Naive B cell (primary cell): ENCODE results near the gene TRPM2. TPM values are rescaled to one million over a fixed set of nuclear protein-coding genes. Genes with fewer than 3 reads are reported as not detected.

Experiments used
- ATAC-seq, 2 donors: fragments of 150-1000 bp; cut with Tn5 transposase; 2 replicates each; pipeline ENCODE4 v1.10.0; 2021; ENCODE audit warnings: low read depth in 2 of 2, mild to moderate bottlenecking in 2 of 2, moderate library complexity in 2 of 2
- DNase-seq: peaks from one replicate; pipeline ENCODE4 v3.0.0; 2022
- H3K27ac Mint-ChIP-seq, 6 donors: one replicate each; pipeline ENCODE4 v1.8.0; 2020 to 2022; ENCODE audit warnings: mild to moderate bottlenecking in 6 of 6, mixed read lengths in 6 of 6, moderate library complexity in 5 of 6, inconsistent platforms in 2 of 6
- H3K27me3 Mint-ChIP-seq, 3 donors: one replicate each; pipeline ENCODE4 v1.8.0; 2021 to 2022; ENCODE audit warnings: mixed read lengths in 3 of 3, mild to moderate bottlenecking in 1 of 3
- H3K36me3 Mint-ChIP-seq, 2 donors: one replicate each; pipeline ENCODE4 v1.8.0; 2020 to 2022; ENCODE audit warnings: mixed read lengths in 2 of 2, inconsistent platforms in 1 of 2, mild to moderate bottlenecking in 1 of 2
- H3K4me1 Mint-ChIP-seq, 3 donors: one replicate each; pipeline ENCODE4 v1.8.0; 2020 to 2022; ENCODE audit warnings: mixed read lengths in 3 of 3, inconsistent platforms in 1 of 3, mild to moderate bottlenecking in 1 of 3, moderate library complexity in 1 of 3
- H3K4me3 Mint-ChIP-seq, 8 donors: one replicate each; pipeline ENCODE4 v1.8.0; 2020 to 2022; ENCODE audit warnings: mild to moderate bottlenecking in 8 of 8, mixed read lengths in 8 of 8, moderate library complexity in 8 of 8, inconsistent platforms in 2 of 8
- H3K9me3 Mint-ChIP-seq, 7 donors: one replicate each; pipeline ENCODE4 v1.8.0; 2020 to 2022; ENCODE audit warnings: mixed read lengths in 7 of 7, mild to moderate bottlenecking in 5 of 7, inconsistent platforms in 2 of 7, moderate library complexity in 1 of 7
- polyA plus RNA-seq, 6 donors: library from polyadenylated mRNA; unstranded; fragments of 300-500 nt; fragmentation: Illumina TruSeq; gene quantifications; one replicate each; pipeline ENCODE4 v1.2.3, GENCODE V29; 2021; ENCODE audit warnings: low read depth in 6 of 6

TRPM2 gene
- polyA plus RNA-seq, 6 donors from 2014 or later = 0.48 to 4.8 (median 2.6) TPM

DNA sequence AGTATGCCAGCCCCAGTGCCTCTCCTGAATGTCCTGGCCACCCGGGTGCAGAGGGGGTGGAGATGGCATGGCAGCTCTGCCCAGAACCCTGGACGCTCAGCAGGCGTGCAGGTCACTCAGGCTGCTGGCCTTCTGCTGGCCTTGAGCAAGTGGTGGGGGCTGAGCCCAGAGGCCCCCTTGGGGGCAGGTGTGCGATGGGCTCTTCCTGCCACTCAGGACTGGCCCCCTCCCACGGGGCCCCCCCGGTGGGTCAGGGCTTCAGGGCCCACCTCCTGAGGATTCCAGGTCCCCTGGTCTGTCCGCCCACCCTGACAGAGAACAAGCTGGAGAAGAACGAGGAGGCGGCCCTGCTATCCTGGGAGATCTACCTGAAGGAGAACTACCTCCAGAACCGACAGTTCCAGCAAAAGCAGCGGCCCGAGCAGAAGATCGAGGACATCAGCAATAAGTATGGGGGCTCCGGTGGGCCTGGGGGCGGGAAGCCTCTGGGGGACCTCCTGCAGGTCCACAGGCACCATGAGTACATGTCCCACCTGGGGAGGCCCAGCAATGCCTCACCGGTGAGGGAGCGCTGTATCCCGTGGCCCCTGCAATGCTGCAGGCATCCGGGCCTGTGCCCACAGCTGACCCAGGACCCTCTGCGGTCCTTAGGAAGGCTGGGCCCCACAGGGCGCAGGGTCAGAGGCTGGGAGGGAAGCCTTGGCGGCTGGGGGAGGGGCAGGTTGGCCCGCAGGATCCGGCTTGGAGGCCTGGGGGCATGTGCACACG is 64.9 kb downstream of the TRPM2 start:
- H3K36me3 Mint-ChIP-seq = peaks cover 5 to 10% of the 10 kb centered on the region in 2 donors
- peaks cover 3 to 13% (median 11%) of the 10 kb centered on the region in 3 donors for H3K4me1 Mint-ChIP-seq
- H3K27ac Mint-ChIP-seq = no peak overlapping the region
- ATAC-seq (no peak), DNase-seq (no peak)
- no peak overlapping the region for H3K4me3 Mint-ChIP-seq
- peaks cover 0 to 8% (median 0%) of the 10 kb centered on the region in 7 donors for H3K9me3 Mint-ChIP-seq
- no peaks in the 10 kb centered on the region for H3K27me3 Mint-ChIP-seq

DNA sequence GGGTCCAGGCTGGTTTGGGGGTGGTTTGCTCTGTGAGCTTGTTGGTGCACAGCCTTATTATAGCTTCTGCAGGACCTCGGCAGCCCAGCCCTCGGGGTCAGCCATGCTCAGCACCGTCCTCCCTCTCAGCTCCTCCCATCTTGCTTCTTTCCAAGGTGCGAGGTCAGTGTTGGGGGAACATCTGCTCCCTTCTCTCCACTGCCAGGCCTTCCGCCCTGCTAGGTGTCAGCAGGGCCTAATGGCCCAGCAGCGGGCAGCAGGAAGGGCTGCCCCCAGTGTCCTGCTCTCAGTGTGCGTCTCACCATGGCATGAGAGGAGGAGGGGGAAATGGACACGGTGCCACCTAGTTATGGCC is 65.4 kb downstream of the TRPM2 start:
- ATAC-seq (no peak), DNase-seq (no peak)
- peaks cover 0 to 8% (median 0%) of the 10 kb centered on the region in 7 donors for H3K9me3 Mint-ChIP-seq
- no peak overlapping the region for H3K4me3 Mint-ChIP-seq
- H3K27me3 Mint-ChIP-seq = no peaks in the 10 kb centered on the region
- H3K27ac Mint-ChIP-seq = no peak overlapping the region
- H3K36me3 Mint-ChIP-seq = peaks cover 5 to 10% of the 10 kb centered on the region in 2 donors
- peaks cover 7 to 18% (median 15%) of the 10 kb centered on the region in 3 donors for H3K4me1 Mint-ChIP-seq

DNA sequence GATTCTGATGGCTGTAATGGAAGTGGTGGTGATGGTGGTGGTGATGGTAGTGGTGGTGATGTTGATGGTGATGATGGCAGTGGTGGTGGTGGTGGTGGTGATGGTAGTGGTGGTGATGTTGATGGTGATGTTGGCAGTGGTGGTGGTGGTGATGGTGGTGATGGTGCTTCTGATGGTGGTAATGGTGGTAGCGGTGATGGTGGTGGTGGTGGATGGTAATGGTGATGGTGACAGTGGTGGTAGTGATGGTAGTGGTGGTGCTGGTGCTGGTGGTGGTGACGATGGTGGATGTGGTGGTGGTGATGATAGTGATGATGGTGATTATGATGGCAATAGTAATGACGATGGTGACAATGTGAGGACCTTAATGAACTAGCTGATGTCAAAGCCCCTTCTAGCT is 66.3 kb downstream of the TRPM2 start:
- Mint-ChIP-seq H3K27ac (peak overlapping the region in 1 of 6 donors; percentile 43), H3K27me3 (no peaks in the 10 kb centered on the region), H3K4me1 (peaks cover 7 to 18% (median 15%) of the 10 kb centered on the region in 3 donors), H3K9me3 (peaks cover 0 to 8% (median 0%) of the 10 kb centered on the region in 7 donors), H3K4me3 (no peak overlapping the region), H3K36me3 (peaks cover 5 to 10% of the 10 kb centered on the region in 2 donors)
- ATAC-seq (no peak), DNase-seq (no peak)

DNA sequence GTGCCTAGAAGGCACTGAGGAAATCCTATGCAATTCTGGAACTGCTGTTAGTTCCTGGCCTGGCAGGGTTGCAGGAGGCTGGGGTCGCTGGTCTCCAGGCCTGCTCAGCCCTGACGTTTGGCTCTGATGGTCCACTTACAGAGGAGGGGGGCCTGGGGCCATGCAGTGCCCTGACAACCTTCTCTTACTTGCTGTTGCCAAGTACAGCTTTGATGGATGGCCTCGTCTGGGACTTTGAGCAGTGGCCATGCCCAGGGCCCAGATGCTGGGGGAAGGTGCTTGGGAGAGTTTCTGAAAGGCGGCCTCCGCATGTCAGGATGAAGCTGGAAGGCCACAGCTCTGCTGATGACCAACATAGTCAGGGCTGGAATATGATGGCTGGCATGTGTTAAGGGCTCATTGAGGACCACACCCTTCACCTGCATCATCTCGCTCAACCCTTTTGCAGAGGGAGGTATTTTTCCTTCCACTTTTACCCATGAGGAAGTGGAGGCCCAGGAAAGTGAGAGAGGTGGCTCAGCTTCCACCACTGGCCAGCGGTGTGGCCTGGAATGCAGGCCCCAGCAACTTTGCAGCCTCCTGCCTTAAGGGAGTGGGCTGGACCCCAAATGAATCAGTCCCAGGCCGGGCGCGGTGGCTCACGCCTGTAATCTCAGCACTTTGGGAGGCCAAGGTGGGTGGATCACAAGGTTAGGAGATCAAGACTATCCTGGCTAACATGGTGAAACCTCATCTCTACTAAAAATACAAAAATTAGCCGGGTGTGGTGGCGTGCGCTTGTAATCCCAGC is 67.2 kb downstream of the TRPM2 start:
- ATAC-seq (no peak), DNase-seq (no peak)
- Mint-ChIP-seq H3K9me3 (peaks cover 0 to 8% (median 0%) of the 10 kb centered on the region in 7 donors), H3K36me3 (peaks cover 5 to 10% of the 10 kb centered on the region in 2 donors), H3K4me3 (no peak overlapping the region), H3K4me1 (peaks cover 7 to 18% (median 15%) of the 10 kb centered on the region in 3 donors), H3K27me3 (no peaks in the 10 kb centered on the region), H3K27ac (no peak overlapping the region)

DNA sequence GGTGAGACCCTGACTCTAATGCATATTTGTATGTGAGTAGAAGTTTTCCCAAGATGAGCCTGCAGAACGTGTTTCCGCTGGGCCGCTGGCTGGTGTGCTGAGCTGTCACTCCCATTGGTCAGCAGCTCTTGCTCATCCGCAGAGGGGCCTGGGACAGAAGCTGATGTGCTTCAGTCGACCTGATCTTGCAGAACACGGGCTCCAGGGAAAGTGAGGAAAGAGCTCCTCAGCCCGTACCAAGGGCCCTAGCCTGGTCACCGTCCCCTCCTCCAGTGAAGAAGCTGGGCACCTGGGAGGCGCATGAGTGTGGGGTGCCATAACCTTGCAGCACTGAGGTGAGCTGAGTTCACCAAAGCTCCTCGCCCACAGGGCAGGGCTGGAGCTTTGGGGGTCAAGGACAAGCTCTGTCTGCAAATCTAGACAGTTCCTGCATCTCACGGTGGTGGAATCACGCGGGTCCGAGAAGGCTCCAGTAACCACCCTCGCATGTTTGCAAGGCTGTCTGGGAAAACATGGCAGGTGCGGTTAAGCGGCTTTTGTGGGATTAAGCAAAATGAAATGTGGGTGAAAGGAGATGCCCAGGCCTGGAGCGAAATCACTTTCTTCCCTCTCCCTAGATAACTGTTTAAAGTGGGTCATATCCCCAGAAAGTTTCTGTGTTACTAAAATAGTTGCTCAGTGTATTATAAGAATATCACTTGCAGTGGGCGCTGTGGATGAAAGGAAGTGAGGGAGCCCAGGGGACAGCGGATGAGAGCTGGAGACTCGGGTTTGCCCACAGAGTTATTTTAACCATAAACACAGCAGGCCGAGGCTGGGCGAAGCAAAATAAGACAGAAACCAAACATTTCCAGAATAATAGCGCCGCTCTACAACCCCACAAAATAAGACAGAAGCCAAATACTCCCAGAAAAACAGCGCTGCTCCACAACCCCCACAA is 68.8 kb downstream of the TRPM2 start:
- Mint-ChIP-seq H3K4me3 (no peak overlapping the region), H3K9me3 (peaks cover 0 to 8% (median 0%) of the 10 kb centered on the region in 7 donors), H3K27me3 (no peaks in the 10 kb centered on the region), H3K27ac (peak overlapping the region in 1 of 6 donors; percentile 80), H3K4me1 (peaks cover 7 to 21% (median 15%) of the 10 kb centered on the region in 3 donors), H3K36me3 (peaks cover 5 to 11% of the 10 kb centered on the region in 2 donors)
- no peak for DNase-seq
- no peak for ATAC-seq

DNA sequence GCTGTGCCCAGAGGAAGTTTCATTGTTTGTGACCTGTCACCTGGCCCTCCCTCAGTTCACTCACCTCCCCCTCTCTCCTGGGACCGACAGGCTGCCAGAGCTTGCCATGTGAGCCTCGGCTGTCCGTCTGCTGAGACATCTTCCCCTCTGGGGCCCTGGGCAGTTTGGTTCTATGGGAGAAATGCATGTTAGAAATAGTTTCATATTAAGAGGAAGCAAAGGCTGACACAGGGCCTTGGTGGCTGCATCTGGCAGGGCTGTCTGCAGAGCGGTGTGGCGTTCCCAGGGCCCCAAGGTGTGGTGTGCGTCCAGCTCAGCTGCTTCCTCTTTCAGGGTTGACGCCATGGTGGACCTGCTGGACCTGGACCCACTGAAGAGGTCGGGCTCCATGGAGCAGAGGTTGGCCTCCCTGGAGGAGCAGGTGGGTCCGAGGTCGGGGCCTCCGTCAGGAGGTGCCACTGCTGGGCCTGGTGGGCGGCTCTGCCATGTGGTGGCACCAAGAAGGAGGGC is 69.9 kb downstream of the TRPM2 start:
- peak; percentile 43 to 51 for ATAC-seq

DNA sequence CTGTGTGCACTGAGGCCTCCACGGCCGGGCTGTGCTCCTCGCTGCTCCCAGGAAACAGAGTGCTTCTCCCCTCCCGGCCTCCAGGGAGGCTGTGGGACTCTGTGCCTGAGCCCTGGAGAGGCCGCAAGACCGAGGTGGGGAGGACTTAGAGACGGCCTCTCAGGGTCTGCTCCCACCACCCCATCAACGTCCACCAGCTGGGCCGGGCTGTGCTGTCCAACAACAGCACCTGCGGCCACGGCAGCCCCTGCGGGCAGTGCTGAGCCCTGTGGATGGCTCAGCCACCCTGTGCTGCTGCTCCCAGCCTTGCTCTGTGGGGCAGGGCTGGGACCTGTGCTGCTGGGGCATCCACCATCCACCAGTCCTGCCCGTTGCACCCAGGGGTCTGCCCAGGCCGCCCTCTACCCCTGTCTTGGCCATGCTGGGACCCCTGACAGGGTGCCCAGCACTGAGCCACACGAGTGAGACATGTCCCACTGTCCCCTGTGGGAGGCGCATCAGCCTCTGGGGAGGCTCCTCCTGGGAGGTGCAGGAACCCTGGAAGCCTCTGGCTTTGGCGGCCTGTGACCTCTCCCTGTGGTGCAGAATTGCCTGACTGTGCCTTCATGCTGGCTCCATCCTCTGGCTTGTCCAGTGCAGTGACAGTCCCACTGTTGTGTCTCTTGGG is 70.7 kb downstream of the TRPM2 start:
- no peaks in the 10 kb centered on the region for H3K27me3 Mint-ChIP-seq
- peaks cover 2 to 8% (median 5%) of the 10 kb centered on the region in 7 donors for H3K9me3 Mint-ChIP-seq
- H3K4me3 Mint-ChIP-seq = no peak overlapping the region
- ATAC-seq (no peak), DNase-seq (no peak)
- peaks cover 7 to 29% (median 15%) of the 10 kb centered on the region in 3 donors for H3K4me1 Mint-ChIP-seq
- H3K27ac Mint-ChIP-seq = no peak overlapping the region
- H3K36me3 Mint-ChIP-seq = peaks cover 5 to 16% of the 10 kb centered on the region in 2 donors

More for the DNA sequence above, 69.9 kb downstream of the TRPM2 start:
- Mint-ChIP-seq H3K4me3 (peak overlapping the region in 3 of 8 donors; percentile 36 to 74 (median 63)), H3K36me3 (peaks cover 5 to 17% of the 10 kb centered on the region in 2 donors), H3K27me3 (no peaks in the 10 kb centered on the region), H3K4me1 (peaks cover 7 to 29% (median 15%) of the 10 kb centered on the region in 3 donors), H3K27ac (peak overlapping the region in 5 of 6 donors; percentile 1 to 93 (median 42)), H3K9me3 (peaks cover 0 to 8% (median 0%) of the 10 kb centered on the region in 7 donors)
- DNase-seq = no peak

DNA sequence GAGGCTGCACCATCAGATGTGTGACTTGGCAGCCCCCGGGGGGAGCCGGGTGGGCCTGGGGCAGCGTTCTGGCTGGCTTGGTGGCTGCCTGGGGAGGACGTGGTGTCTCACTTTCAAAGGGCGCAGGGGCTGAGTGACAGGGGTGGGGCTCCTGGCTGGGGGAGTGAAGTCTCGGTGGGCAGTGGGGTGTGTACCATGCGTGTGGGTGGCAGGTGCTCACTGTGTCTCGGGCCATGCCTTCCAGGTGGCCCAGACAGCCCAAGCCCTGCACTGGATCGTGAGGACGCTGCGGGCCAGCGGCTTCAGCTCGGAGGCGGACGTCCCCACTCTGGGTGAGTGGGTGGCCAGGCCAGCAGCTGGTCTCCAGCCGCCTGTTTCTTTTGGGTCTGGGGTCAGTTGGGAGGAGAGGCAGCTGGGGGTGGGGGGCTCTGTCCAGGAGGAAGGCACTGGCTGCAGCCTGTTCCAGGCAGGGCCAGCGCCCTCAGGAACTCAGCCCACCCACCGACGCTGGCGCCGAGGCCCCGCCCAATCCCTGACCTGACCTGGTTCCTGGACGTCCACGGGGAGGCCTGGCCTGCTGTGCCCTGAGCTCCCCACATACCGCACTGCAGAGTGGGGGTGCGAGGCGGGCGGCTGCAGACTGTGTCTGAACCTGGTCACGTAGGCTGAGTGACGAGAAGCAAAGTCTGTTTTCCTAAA is 71.3 kb downstream of the TRPM2 start:
- Mint-ChIP-seq H3K27me3 (no peaks in the 10 kb centered on the region), H3K9me3 (peaks cover 2 to 9% (median 4%) of the 10 kb centered on the region in 7 donors), H3K27ac (no peak overlapping the region), H3K36me3 (peaks cover 2 to 9% of the 10 kb centered on the region in 2 donors), H3K4me3 (no peak overlapping the region), H3K4me1 (peaks cover 7 to 22% (median 9%) of the 10 kb centered on the region in 3 donors)
- no peak for DNase-seq
- no peak for ATAC-seq

DNA sequence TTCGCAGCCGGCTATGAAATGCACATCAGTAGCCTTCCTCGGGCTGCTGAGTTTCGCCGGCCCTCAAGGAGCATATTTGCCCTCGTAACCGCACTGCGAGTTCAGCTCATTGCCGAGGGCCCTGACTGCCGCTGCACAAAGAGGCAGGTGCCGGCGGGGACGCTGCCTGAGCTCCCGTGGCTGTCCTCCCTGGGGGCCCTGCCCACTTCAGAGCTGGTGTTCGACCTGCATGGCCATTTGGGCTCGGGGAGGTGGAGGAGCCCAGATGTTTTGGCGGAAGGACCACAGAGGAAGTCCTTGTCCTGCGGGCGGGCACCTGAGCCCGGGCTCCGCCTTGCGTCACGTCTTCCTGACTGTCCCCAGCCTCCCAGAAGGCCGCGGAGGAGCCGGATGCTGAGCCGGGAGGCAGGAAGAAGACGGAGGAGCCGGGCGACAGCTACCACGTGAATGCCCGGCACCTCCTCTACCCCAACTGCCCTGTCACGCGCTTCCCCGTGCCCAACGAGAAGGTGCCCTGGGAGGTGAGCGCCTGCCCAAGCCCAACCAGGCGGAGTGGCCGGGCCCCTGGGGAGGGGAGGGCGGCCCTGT is 72.0 kb downstream of the TRPM2 start:
- H3K27me3 Mint-ChIP-seq = no peaks in the 10 kb centered on the region
- peaks cover 0 to 15% (median 8%) of the 10 kb centered on the region in 7 donors for H3K9me3 Mint-ChIP-seq
- peaks cover 6 to 7% of the 10 kb centered on the region in 2 donors for H3K36me3 Mint-ChIP-seq
- H3K4me1 Mint-ChIP-seq = peaks cover 7 to 19% (median 7%) of the 10 kb centered on the region in 3 donors
- H3K4me3 Mint-ChIP-seq = peak overlapping the region in 2 of 8 donors; percentile 15 to 25
- H3K27ac Mint-ChIP-seq = peak overlapping the region in 1 of 6 donors; percentile 60
- ATAC-seq = no peak
- no peak for DNase-seq

DNA sequence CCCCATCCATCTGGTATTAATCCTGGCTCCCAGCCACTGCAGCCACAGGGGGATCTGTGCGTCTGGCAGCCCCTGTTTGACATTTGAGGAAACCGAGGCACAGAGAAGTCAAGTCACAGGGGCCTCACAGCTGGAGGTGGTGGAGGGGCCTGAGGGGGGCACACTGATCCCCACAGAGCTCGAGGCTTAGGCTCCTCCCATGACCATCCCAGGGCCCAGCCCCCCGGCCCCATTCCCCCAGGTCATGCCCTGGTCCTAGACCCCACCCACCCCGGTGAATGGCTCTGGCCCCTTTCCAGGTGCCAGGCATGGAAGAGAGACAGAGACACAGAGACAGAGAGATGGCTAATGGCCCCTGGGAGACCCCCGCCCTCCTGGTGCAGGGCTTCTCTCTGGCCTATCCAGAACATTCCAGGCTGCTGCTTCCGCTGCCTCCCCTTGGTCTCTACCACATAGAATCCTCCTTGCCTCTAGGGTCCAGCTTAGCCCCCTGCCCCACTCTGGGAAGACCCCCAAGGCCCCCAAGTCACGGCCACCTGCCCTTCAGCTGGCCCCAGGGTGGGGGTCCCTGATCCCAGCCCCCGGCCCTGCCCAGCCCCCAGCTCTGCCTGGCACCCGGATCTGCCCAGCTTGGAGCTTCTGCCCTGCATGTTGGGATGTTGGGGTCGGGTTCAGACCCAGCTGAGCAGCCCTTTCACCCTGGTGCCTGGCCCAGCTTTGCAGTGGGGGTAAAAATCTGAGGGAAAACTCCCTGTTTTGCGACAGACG is 72.7 kb downstream of the TRPM2 start:
- Mint-ChIP-seq H3K27me3 (no peaks in the 10 kb centered on the region), H3K27ac (no peak overlapping the region), H3K36me3 (peaks cover 6 to 12% of the 10 kb centered on the region in 2 donors), H3K9me3 (peaks cover 4 to 19% (median 11%) of the 10 kb centered on the region in 7 donors), H3K4me1 (peaks cover 7 to 19% (median 7%) of the 10 kb centered on the region in 3 donors), H3K4me3 (no peak overlapping the region)
- ATAC-seq (no peak), DNase-seq (no peak)

DNA sequence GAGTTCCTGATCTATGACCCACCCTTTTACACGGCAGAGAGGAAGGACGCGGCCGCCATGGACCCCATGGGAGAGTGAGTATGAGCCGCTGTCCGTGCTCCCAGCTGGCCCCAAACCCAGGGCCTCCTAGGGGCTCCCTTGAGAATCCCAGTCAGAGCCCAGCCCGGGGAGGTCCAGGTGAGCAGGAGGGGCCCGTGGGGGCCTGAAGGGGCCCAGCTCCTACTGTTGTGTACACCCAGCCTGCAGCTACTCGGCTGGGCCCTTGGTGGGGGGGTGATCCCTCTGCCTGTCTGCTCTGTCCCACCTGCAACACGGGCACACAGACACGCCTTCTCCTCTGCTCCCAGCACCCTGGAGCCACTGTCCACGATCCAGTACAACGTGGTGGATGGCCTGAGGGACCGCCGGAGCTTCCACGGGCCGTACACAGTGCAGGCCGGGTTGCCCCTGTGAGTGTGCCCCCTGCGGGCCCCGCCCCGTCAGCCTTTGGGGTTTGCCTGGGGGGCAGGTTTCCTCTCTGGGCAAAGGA is 73.3 kb downstream of the TRPM2 start:
- Mint-ChIP-seq H3K36me3 (peaks cover 6 to 18% of the 10 kb centered on the region in 2 donors), H3K27me3 (no peaks in the 10 kb centered on the region), H3K9me3 (peaks cover 4 to 25% (median 16%) of the 10 kb centered on the region in 7 donors), H3K4me3 (no peak overlapping the region), H3K4me1 (peaks cover 7 to 19% (median 7%) of the 10 kb centered on the region in 3 donors), H3K27ac (no peak overlapping the region)
- no peak for DNase-seq
- no peak for ATAC-seq
